GM18498 (cell line): ENCODE measurements around the gene SHISA7.

Source experiments
- ATAC-seq: cut with Tn5 transposase; IDR thresholded peaks from one replicate; pipeline ENCODE4 v1.9.1; 2021; ENCODE audit warnings: mild to moderate bottlenecking, moderate library complexity; ENCODE audit not compliant: unreplicated experiment

SHISA7 gene

GRCh38 chr19:55464039-55464661 lies 21.1 kb upstream of the SHISA7 start:
- ATAC-seq, result no peak

GRCh38 chr19:55463583-55464031 lies 20.5 kb upstream of the SHISA7 start:
- ATAC-seq, result no peak

GRCh38 chr19:55462722-55463121 lies 19.6 kb upstream of the SHISA7 start:
- ATAC-seq, result no peak

GRCh38 chr19:55461974-55462626 lies 19.0 kb upstream of the SHISA7 start:
- no peak for ATAC-seq

- ATAC-seq, result peak; percentile 91
These were observed 18.3 kb upstream of the SHISA7 start, which contains the start of gene ISOC2 for GRCh38 chr19:55461259-55461973. ISOC2 (minus strand) TSS chr19:55461642; CDS start chr19:55456486, 5,156 bp downstream.

GRCh38 chr19:55460670-55461258 lies 17.7 kb upstream of the SHISA7 start:
- ATAC-seq, result no peak

GRCh38 chr19:55459950-55460657 lies 17.0 kb upstream of the SHISA7 start:
- no peak for ATAC-seq

- ATAC-seq, result no peak
These were observed 16.4 kb upstream of the SHISA7 start for GRCh38 chr19:55459551-55459949.

GRCh38 chr19:55457683-55458457 lies 14.8 kb upstream of the SHISA7 start:
- ATAC-seq, result no peak

GRCh38 chr19:55456347-55456746 lies 13.2 kb upstream of the SHISA7 start:
- no peak for ATAC-seq

- no peak for ATAC-seq
These were observed 12.6 kb upstream of the SHISA7 start for GRCh38 chr19:55455576-55456235.

GRCh38 chr19:55454787-55455243 lies 11.7 kb upstream of the SHISA7 start:
- ATAC-seq, result no peak

- ATAC-seq, result no peak
These were observed 10.6 kb upstream of the SHISA7 start for GRCh38 chr19:55453511-55454260.

GRCh38 chr19:55452749-55453346 lies 9.7 kb upstream of the SHISA7 start:
- ATAC-seq, result no peak

GRCh38 chr19:55451965-55452748 lies 9.1 kb upstream of the SHISA7 start:
- no peak for ATAC-seq

- no peak for ATAC-seq
These were observed 8.3 kb upstream of the SHISA7 start for GRCh38 chr19:55451163-55451964.

- ATAC-seq, result no peak
These were observed 6.4 kb upstream of the SHISA7 start for GRCh38 chr19:55449469-55449868.
